Measurements from ENCODE around the gene LEF1. TPM values are rescaled to one million over a fixed set of nuclear protein-coding genes. Genes with fewer than 3 reads are reported as not detected.

Gene LEF1
- total RNA-seq, 4 donors from 2014 or later: 1.5 to 2.6 (median 2.4) TPM; not detected in 1

DNA sequence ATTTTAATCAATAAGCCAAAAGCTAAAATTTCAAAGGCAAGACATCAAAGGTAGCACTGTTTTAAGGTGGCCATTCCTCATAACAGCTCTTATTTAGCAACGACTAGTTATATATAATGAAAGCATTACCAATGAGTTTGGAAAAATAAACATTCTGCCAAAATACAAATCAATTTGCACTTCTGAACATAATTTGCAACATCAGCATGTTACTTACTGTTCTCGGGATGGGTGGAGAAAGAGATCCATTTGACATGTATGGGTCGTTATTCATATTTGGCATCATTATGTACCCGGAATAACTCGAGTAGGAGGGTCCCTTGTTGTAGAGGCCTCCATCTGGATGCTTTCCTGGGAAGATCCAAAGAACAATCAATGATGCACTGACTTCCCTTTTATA is 5.4 kb downstream of the LEF1 start:
- H3K27ac ChIP-seq: no peak overlapping the region
- no peak for ATAC-seq
- H3K4me3 ChIP-seq: no peak overlapping the region
- H3K36me3 ChIP-seq: no peaks in the 10 kb centered on the region
- no peaks in the 10 kb centered on the region for H3K9me3 ChIP-seq
- H3K27me3 ChIP-seq: peaks cover 86% of the 10 kb centered on the region
- peaks cover 0 to 20% (median 9%) of the 10 kb centered on the region in 3 donors for H3K4me1 ChIP-seq
- 87 to 96% methylated on average over 5 of the region's 5 CpGs for WGBS, 2 donors (ENCODE audit: low coverage in 1 of 2)
- TF ChIP-seq EP300 (IDR thresholded peaks at IDR 0.05) (no peak), POLR2A (IDR thresholded peaks at IDR 0.05) (no peak), POLR2AphosphoS5 (IDR thresholded peaks at IDR 0.05) (no peak)
- TF ChIP-seq, protein P1, sequence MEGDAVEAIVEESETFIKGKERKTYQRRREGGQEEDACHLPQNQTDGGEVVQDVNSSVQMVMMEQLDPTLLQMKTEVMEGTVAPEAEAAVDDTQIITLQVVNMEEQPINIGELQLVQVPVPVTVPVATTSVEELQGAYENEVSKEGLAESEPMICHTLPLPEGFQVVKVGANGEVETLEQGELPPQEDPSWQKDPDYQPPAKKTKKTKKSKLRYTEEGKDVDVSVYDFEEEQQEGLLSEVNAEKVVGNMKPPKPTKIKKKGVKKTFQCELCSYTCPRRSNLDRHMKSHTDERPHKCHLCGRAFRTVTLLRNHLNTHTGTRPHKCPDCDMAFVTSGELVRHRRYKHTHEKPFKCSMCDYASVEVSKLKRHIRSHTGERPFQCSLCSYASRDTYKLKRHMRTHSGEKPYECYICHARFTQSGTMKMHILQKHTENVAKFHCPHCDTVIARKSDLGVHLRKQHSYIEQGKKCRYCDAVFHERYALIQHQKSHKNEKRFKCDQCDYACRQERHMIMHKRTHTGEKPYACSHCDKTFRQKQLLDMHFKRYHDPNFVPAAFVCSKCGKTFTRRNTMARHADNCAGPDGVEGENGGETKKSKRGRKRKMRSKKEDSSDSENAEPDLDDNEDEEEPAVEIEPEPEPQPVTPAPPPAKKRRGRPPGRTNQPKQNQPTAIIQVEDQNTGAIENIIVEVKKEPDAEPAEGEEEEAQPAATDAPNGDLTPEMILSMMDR (IDR thresholded peaks at IDR 0.05): no peak

- TF ChIP-seq, protein P1 (IDR thresholded peaks at IDR 0.05): no peak
- no peak for TF ChIP-seq POLR2A (IDR thresholded peaks at IDR 0.05)
- TF ChIP-seq EP300 (IDR thresholded peaks at IDR 0.05): no peak
- no peak for TF ChIP-seq POLR2AphosphoS5 (IDR thresholded peaks at IDR 0.05)
- Histone ChIP-seq H3K4me1 (no peaks in the 10 kb centered on the region), H3K36me3 (no peaks in the 10 kb centered on the region), H3K4me3 (no peak overlapping the region), H3K27me3 (peaks cover 76% of the 10 kb centered on the region), H3K9me3 (no peaks in the 10 kb centered on the region), H3K27ac (no peak overlapping the region)
- ATAC-seq: no peak
- 61 to 65% methylated on average over 3 of the region's 3 CpGs for WGBS, 2 donors (ENCODE audit: low coverage in 1 of 2)
These were observed 7.9 kb downstream of the LEF1 start for GRCh38 chr4:108160741-108161352.

- Histone ChIP-seq H3K4me1 (no peaks in the 10 kb centered on the region), H3K27ac (no peak overlapping the region), H3K9me3 (no peaks in the 10 kb centered on the region), H3K4me3 (no peak overlapping the region), H3K36me3 (no peaks in the 10 kb centered on the region), H3K27me3 (peaks cover 66% of the 10 kb centered on the region)
- ATAC-seq: no peak
- TF ChIP-seq POLR2AphosphoS5 (IDR thresholded peaks at IDR 0.05): no peak
- WGBS, 2 donors (ENCODE audit: low coverage in 1 of 2): 77 to 82% methylated on average over 5 of the region's 5 CpGs
These were observed 8.9 kb downstream of the LEF1 start for GRCh38 chr4:108159845-108160244.

DNA sequence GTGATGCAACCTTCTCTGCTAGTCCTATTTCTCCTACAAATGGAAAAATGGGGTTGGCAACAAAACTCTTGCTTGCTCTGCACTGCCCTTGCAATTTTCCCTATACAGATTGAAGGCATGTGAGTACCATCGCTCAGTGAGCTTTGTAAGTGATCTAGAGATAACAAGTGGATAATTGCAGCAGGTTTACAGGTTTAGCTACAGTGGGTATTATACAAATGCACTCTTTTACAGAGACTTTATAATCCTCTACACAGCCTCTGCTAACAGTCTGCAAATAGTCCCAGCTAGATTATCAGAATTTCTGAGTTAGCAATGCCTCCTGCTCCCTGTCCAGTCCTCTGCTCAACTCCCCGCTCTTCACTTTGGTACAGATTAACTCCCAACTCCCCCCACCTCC is 11.1 kb downstream of the LEF1 start:
- TF ChIP-seq, protein P1 (IDR thresholded peaks at IDR 0.05): no peak
- TF ChIP-seq POLR2AphosphoS5 (IDR thresholded peaks at IDR 0.05) (no peak), EP300 (IDR thresholded peaks at IDR 0.05) (no peak), POLR2A (IDR thresholded peaks at IDR 0.05) (no peak)
- Histone ChIP-seq H3K27ac (no peak overlapping the region), H3K36me3 (no peaks in the 10 kb centered on the region), H3K4me1 (no peaks in the 10 kb centered on the region), H3K9me3 (no peaks in the 10 kb centered on the region), H3K27me3 (peaks cover 49% of the 10 kb centered on the region), H3K4me3 (no peak overlapping the region)
- 76 to 92% methylated on average over 1 to 2 of the region's 2 CpGs for WGBS, 2 donors (ENCODE audit: low coverage in 1 of 2)
- ATAC-seq: no peak

DNA sequence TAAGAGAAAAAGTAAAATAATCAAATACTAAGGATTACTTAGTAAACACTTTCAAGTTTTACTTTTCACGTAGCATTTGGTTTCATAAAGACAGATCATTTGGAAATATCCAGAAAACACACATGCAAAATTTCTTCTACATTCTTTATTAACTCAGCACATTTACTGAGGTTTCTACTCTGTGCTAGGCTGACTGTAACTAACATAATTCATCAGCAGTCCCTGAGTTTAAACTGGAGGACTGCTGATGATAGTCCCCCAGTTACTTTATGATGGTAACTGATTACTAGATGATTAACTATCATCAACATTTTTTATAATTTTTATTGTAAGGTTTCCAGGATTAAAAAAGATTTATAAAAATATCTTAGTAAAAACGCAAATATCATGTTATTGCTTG is 12.3 kb downstream of the LEF1 start:
- Histone ChIP-seq H3K9me3 (no peaks in the 10 kb centered on the region), H3K4me1 (no peaks in the 10 kb centered on the region), H3K27me3 (peaks cover 36% of the 10 kb centered on the region), H3K36me3 (no peaks in the 10 kb centered on the region), H3K27ac (no peak overlapping the region), H3K4me3 (no peak overlapping the region)
- WGBS, 2 donors (ENCODE audit: low coverage in 1 of 2): 70 to 83% methylated on average over 2 of the region's 2 CpGs
- no peak for ATAC-seq
- no peak for TF ChIP-seq POLR2A (IDR thresholded peaks at IDR 0.05)
- TF ChIP-seq, protein P1 (IDR thresholded peaks at IDR 0.05): no peak
- TF ChIP-seq EP300 (IDR thresholded peaks at IDR 0.05): no peak
- no peak for TF ChIP-seq POLR2AphosphoS5 (IDR thresholded peaks at IDR 0.05)
